Neural progenitor cell (in vitro differentiated cells): Measurements from ENCODE around the gene KRTAP1-3.
"Not testable (repeated sequence)": the region's sequence is repeated elsewhere in the genome, so short reads cannot be mapped to it uniquely, and the experiment has no call there.

Source experiments
- EZH2 ChIP-seq: fragments of 200-600 bp; sonication (generic); IDR thresholded peaks from 2 replicates; pipeline ENCODE4 v1.6.1; 2017; ENCODE audit warnings: antibody characterized with exemption, mild to moderate bottlenecking, moderate library complexity
- EZH2phosphoT487 ChIP-seq: fragments of 200-600 bp; sonication (generic); IDR thresholded peaks from 2 replicates; pipeline ENCODE4 v1.6.1; 2017; ENCODE audit warnings: antibody characterized with exemption
- TF ChIP-seq, protein P1 (sequence below): fragments of 200-600 bp; sonication (generic); IDR thresholded peaks from 2 replicates; pipeline ENCODE4 v1.5.1; 2017; ENCODE audit warnings: antibody characterized with exemption, mild to moderate bottlenecking

DNA sequence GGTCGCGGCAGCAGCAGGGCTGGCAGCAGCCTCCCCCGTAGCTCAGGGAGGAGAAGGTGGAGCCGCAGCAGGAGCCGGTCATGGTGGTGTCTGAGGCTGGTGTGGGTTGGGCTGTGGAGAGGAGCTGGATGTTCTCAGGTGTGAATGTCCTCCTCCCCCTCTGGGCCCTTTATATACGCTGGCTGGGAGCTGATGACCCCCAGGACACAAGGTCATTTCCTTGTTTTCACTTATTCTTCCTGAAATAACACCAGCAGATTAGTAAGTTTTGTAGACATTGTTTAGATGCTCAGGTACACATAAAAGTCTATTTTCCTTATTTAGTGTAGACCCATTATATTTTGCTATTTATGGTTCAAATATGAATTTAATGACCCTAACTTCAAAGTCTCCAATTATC, 20.5 kb upstream of the KRTAP1-3 start, which contains the start of gene KRTAP2-2:
- TF ChIP-seq, protein P1, sequence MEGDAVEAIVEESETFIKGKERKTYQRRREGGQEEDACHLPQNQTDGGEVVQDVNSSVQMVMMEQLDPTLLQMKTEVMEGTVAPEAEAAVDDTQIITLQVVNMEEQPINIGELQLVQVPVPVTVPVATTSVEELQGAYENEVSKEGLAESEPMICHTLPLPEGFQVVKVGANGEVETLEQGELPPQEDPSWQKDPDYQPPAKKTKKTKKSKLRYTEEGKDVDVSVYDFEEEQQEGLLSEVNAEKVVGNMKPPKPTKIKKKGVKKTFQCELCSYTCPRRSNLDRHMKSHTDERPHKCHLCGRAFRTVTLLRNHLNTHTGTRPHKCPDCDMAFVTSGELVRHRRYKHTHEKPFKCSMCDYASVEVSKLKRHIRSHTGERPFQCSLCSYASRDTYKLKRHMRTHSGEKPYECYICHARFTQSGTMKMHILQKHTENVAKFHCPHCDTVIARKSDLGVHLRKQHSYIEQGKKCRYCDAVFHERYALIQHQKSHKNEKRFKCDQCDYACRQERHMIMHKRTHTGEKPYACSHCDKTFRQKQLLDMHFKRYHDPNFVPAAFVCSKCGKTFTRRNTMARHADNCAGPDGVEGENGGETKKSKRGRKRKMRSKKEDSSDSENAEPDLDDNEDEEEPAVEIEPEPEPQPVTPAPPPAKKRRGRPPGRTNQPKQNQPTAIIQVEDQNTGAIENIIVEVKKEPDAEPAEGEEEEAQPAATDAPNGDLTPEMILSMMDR, result not testable (repeated sequence)
- TF ChIP-seq EZH2, EZH2phosphoT487: not testable (repeated sequence)
